ENCODE measurements around the gene NUP43.
"Not testable (repeated sequence)": the region's sequence is repeated elsewhere in the genome, so short reads cannot be mapped to it uniquely, and the experiment has no call there.

Gene NUP43

GRCh38 chr6:149691201-149691600, 55.1 kb downstream of the NUP43 start:
- DNase-seq (ENCODE audit: low spot score): no peak

GRCh38 chr6:149686230-149686629, 60.1 kb downstream of the NUP43 start:
- no peak for DNase-seq (ENCODE audit: low spot score)

GRCh38 chr6:149683256-149683859, 63.0 kb downstream of the NUP43 start:
- no peak for DNase-seq (ENCODE audit: low spot score)

- not testable (repeated sequence) for DNase-seq (ENCODE audit: low spot score)
Measured at GRCh38 chr6:149681845-149682244, 64.5 kb downstream of the NUP43 start.

- no peak for DNase-seq (ENCODE audit: low spot score)
Measured at GRCh38 chr6:149681209-149681608, 65.1 kb downstream of the NUP43 start.

GRCh38 chr6:149680503-149680902, 65.8 kb downstream of the NUP43 start:
- no peak for DNase-seq (ENCODE audit: low spot score)

Measured in SW480 (cell line).